Measurements from ENCODE around the gene CAMTA1.

Gene CAMTA1

GRCh38 chr1:7076572-7076971, 291.3 kb downstream of the CAMTA1 start:
- no peak for DNase-seq (ENCODE audit: low read depth, low spot score)

- no peak for DNase-seq (ENCODE audit: low read depth, low spot score)
Measured at GRCh38 chr1:7077136-7077535, 291.9 kb downstream of the CAMTA1 start.

- DNase-seq (ENCODE audit: low read depth, low spot score) = no peak
Measured at GRCh38 chr1:7077970-7078369, 292.7 kb downstream of the CAMTA1 start.

- no peak for DNase-seq (ENCODE audit: low read depth, low spot score)
Measured at GRCh38 chr1:7079637-7080036, 294.4 kb downstream of the CAMTA1 start.

GRCh38 chr1:7084232-7084894, 299.1 kb downstream of the CAMTA1 start:
- DNase-seq (ENCODE audit: low read depth, low spot score) = no peak

GRCh38 chr1:7085521-7085920, 300.3 kb downstream of the CAMTA1 start:
- no peak for DNase-seq (ENCODE audit: low read depth, low spot score)

- DNase-seq (ENCODE audit: low read depth, low spot score) = no peak
Measured at GRCh38 chr1:7086106-7086505, 300.9 kb downstream of the CAMTA1 start.

- no peak for DNase-seq (ENCODE audit: low read depth, low spot score)
Measured at GRCh38 chr1:7087888-7088287, 302.6 kb downstream of the CAMTA1 start.

GRCh38 chr1:7089497-7089896, 304.2 kb downstream of the CAMTA1 start:
- DNase-seq (ENCODE audit: low read depth, low spot score) = no peak

- DNase-seq (ENCODE audit: low read depth, low spot score) = no peak
Measured at GRCh38 chr1:7093297-7093696, 308.0 kb downstream of the CAMTA1 start.

- no peak for DNase-seq (ENCODE audit: low read depth, low spot score)
Measured at GRCh38 chr1:7094086-7094485, 308.8 kb downstream of the CAMTA1 start.

- DNase-seq (ENCODE audit: low read depth, low spot score) = no peak
Measured at GRCh38 chr1:7094509-7094908, 309.3 kb downstream of the CAMTA1 start.

- no peak for DNase-seq (ENCODE audit: low read depth, low spot score)
Measured at GRCh38 chr1:7095343-7095964, 310.2 kb downstream of the CAMTA1 start.

- no peak for DNase-seq (ENCODE audit: low read depth, low spot score)
Measured at GRCh38 chr1:7097938-7098592, 312.8 kb downstream of the CAMTA1 start.

- no peak for DNase-seq (ENCODE audit: low read depth, low spot score)
Measured at GRCh38 chr1:7098641-7099040, 313.4 kb downstream of the CAMTA1 start.

- no peak for DNase-seq (ENCODE audit: low read depth, low spot score)
Measured at GRCh38 chr1:7100479-7100878, 315.2 kb downstream of the CAMTA1 start.

GRCh38 chr1:7101187-7101586, 315.9 kb downstream of the CAMTA1 start:
- no peak for DNase-seq (ENCODE audit: low read depth, low spot score)

GRCh38 chr1:7103361-7103782, 318.1 kb downstream of the CAMTA1 start:
- DNase-seq (ENCODE audit: low read depth, low spot score) = no peak

- DNase-seq (ENCODE audit: low read depth, low spot score) = no peak
Measured at GRCh38 chr1:7103874-7104273, 318.6 kb downstream of the CAMTA1 start.

- DNase-seq (ENCODE audit: low read depth, low spot score) = no peak
Measured at GRCh38 chr1:7104339-7104738, 319.1 kb downstream of the CAMTA1 start.

- no peak for DNase-seq (ENCODE audit: low read depth, low spot score)
Measured at GRCh38 chr1:7105269-7105668, 320.0 kb downstream of the CAMTA1 start.

GRCh38 chr1:7106442-7107108, 321.3 kb downstream of the CAMTA1 start:
- no peak for DNase-seq (ENCODE audit: low read depth, low spot score)
